Activated CD8-positive, alpha-beta T cell treated with anti-CD3 and anti-CD28 coated beads for 36 hours (primary cell): ENCODE results near the gene ARMH3. TPM values are rescaled to one million over a fixed set of nuclear protein-coding genes. Genes with fewer than 3 reads are reported as not detected.

ENCODE experiments used
- ATAC-seq: fragments of 200-7000 bp; cut with Tn5 transposase; one replicate; pipeline ENCODE4 v1.10.0; 2021; ENCODE audit warnings: mild to moderate bottlenecking, moderate library complexity
- CTCF ChIA-PET: fragments of 350-600 bp; sonication (Branson Sonifier 250); formaldehyde crosslinking; loops from one replicate; lab custom pipeline; 2021; ENCODE audit warnings: antibody characterized with exemption; lab: Charles Lee
- POLR2A ChIA-PET: fragments of 350-600 bp; sonication (Branson Sonifier 250); formaldehyde crosslinking; loops from one replicate; lab custom pipeline; 2021; ENCODE audit warnings: antibody characterized with exemption; lab: Charles Lee
- DNase-seq: peaks from one replicate; pipeline ENCODE4 v3.0.0-alpha.2; 2020
- H3K27ac Mint-ChIP-seq: one replicate; pipeline ENCODE4 v1.8.0; 2021; ENCODE audit warnings: mild to moderate bottlenecking, mixed read lengths
- H3K27me3 Mint-ChIP-seq: one replicate; pipeline ENCODE4 v1.8.0; 2021; ENCODE audit warnings: mixed read lengths
- H3K36me3 Mint-ChIP-seq: one replicate; pipeline ENCODE4 v1.8.0; 2021; ENCODE audit warnings: low read depth, mixed read lengths
- H3K4me1 Mint-ChIP-seq: one replicate; pipeline ENCODE4 v1.8.0; 2021; ENCODE audit warnings: low read depth, mixed read lengths
- H3K4me3 Mint-ChIP-seq: one replicate; pipeline ENCODE4 v1.8.0; 2021; ENCODE audit warnings: mild to moderate bottlenecking, moderate library complexity, mixed read lengths
- H3K9me3 Mint-ChIP-seq: one replicate; pipeline ENCODE4 v1.8.0; 2021; ENCODE audit warnings: mixed read lengths
- intact Hi-C: fragments of 100-400 bp; cut with micrococcal nuclease; formaldehyde crosslinking; loops from one replicate; pipeline ENCODE4 v1.10.0; 2022
- total RNA-seq, 2 experiments: library from RNA; stranded (reverse); gene quantifications; one replicate each; pipeline ENCODE4 v1.2.3, GENCODE V29; 2021
- TF ChIP-seq, protein P1 (sequence below): fragments of 200-600 bp; IDR thresholded peaks from one replicate; pipeline ENCODE4 v1.8.0; 2022; ENCODE audit warnings: antibody characterized with exemption, mild to moderate bottlenecking

Gene ARMH3
- total RNA-seq, 2 experiments from 2014 or later = 16.2 to 18.4 TPM

DNA sequence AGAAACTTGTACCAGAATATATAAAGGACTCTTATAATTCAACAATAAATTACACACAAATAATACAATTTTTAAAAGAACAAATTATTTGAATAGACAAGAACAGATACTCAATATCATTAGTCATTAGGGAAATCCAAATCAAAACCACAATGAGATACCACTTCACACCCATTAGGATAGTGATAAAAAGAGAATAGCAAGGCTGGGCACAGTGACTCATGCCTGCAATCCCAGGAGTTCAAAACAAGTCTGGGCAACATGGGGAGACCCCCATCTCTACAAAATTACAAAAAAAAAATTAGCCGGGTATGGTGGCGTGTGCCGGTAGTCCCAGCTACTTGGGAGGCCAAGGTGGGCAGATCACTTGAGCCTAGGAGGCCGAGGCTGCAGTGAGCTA, 160.2 kb downstream of the ARMH3 start:
- intact Hi-C loops = no loop called here
- TF ChIP-seq, protein P1, sequence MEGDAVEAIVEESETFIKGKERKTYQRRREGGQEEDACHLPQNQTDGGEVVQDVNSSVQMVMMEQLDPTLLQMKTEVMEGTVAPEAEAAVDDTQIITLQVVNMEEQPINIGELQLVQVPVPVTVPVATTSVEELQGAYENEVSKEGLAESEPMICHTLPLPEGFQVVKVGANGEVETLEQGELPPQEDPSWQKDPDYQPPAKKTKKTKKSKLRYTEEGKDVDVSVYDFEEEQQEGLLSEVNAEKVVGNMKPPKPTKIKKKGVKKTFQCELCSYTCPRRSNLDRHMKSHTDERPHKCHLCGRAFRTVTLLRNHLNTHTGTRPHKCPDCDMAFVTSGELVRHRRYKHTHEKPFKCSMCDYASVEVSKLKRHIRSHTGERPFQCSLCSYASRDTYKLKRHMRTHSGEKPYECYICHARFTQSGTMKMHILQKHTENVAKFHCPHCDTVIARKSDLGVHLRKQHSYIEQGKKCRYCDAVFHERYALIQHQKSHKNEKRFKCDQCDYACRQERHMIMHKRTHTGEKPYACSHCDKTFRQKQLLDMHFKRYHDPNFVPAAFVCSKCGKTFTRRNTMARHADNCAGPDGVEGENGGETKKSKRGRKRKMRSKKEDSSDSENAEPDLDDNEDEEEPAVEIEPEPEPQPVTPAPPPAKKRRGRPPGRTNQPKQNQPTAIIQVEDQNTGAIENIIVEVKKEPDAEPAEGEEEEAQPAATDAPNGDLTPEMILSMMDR = no peak
- Mint-ChIP-seq H3K9me3 (no peaks in the 10 kb centered on the region), H3K4me1 (peaks cover 12% of the 10 kb centered on the region), H3K36me3 (peaks cover 2% of the 10 kb centered on the region), H3K27ac (no peak overlapping the region), H3K27me3 (no peaks in the 10 kb centered on the region), H3K4me3 (no peak overlapping the region)
- ChIA-PET CTCF (interaction anchor here (0.9 kb wide), 1 partner anchor 8 kb away, joined by 3 read pairs; no protein-coding TSS in a partner anchor), POLR2A (no interaction called here)
- DNase-seq (peak; percentile 16), ATAC-seq (no peak)

DNA sequence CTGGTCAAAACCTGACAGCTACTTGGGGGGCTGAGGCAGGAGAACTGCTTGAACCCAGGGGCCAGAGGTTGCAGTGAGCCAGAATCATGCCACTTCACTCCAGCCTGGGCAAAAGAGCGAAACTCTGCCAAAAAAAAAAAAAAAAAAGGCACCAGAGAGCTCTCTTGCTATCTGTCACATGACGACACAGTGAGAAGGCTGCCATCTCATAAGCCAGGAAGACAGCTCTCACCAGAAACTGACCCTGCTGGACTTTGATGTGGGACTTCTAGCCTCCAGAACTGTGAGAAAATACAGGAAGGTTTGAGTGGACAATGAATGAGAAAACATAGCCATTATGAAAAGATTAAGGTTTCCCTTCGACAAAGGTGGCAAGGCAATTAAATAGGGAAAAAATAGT, 161.2 kb downstream of the ARMH3 start:
- TF ChIP-seq, protein P1 = no peak
- ChIA-PET CTCF (no interaction called here), POLR2A (no interaction called here)
- no peaks in the 10 kb centered on the region for H3K27me3 Mint-ChIP-seq
- DNase-seq = no peak
- intact Hi-C loops = no loop called here
- no peak for ATAC-seq
- peaks cover 2% of the 10 kb centered on the region for H3K36me3 Mint-ChIP-seq
- no peak overlapping the region for H3K27ac Mint-ChIP-seq
- no peak overlapping the region for H3K4me3 Mint-ChIP-seq
- no peaks in the 10 kb centered on the region for H3K9me3 Mint-ChIP-seq
- peaks cover 12% of the 10 kb centered on the region for H3K4me1 Mint-ChIP-seq

DNA sequence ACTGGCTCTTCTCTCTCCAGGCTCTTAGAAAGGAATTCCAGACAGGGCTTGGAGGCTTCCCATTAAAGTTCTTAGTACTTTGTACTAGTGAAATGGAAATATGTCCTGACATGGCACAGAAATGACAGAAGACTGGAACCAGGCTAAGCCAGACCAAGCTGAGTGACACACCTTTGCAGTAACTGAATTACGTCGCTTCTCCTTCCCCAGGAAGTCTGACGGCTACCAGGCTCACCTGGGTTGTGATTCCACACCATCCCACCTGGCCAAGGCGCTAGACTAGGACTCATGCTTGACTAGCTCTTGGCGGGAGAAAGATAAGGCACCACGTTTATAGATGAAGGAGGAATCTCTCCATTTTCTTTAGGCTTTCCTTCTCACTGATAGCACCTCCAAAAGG, 161.7 kb downstream of the ARMH3 start:
- DNase-seq (no peak), ATAC-seq (no peak)
- Mint-ChIP-seq H3K27me3 (no peaks in the 10 kb centered on the region), H3K9me3 (no peaks in the 10 kb centered on the region), H3K36me3 (peaks cover 2% of the 10 kb centered on the region), H3K4me3 (no peak overlapping the region), H3K27ac (no peak overlapping the region), H3K4me1 (peaks cover 12% of the 10 kb centered on the region)
- TF ChIP-seq, protein P1 = no peak
- intact Hi-C loops = no loop called here
- ChIA-PET POLR2A (no interaction called here), CTCF (interaction anchor here (6.9 kb wide), 1 partner anchor 114 kb away, joined by 92 read pairs; no protein-coding TSS in a partner anchor)

DNA sequence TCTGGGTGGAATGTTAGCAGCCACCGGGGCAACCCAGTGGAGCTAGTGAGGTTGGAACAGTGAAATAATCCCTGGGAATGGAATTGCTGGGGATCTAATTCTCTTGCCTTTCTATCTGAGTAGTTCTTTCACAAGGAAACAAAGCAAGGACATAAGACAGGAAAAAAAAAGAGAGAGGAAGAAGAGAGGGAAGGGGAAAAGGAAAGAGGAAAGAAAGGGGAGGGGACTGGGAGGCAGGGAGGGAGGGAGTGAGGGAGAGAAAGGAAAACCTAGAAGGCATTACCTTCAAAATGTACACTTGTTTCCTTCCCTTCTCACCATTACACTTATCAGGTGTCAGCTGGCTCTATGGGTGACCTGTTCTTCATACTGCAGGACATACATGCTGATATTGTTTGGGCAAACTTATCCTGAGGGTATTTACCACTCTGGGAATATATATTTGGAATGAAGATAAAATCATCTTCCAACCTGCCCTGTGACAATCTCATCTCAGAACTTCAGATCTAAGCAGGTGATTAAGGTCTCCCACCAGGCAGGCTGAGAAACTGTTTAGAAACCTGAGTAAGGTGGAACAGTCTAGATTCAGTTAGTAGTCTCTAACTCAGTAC, 162.4 kb downstream of the ARMH3 start:
- Mint-ChIP-seq H3K27me3 (no peaks in the 10 kb centered on the region), H3K4me3 (no peak overlapping the region), H3K27ac (no peak overlapping the region), H3K9me3 (no peaks in the 10 kb centered on the region), H3K4me1 (peaks cover 12% of the 10 kb centered on the region), H3K36me3 (peaks cover 2% of the 10 kb centered on the region)
- TF ChIP-seq, protein P1 = no peak
- intact Hi-C loops = no loop called here
- CTCF ChIA-PET = interaction anchor here (1.4 to 6.9 kb wide), 3 partner anchors 13 to 115 kb away, joined by 5 to 92 read pairs (median 11); no protein-coding TSS in a partner anchor
- DNase-seq (no peak), ATAC-seq (no peak)
- POLR2A ChIA-PET = no interaction called here

DNA sequence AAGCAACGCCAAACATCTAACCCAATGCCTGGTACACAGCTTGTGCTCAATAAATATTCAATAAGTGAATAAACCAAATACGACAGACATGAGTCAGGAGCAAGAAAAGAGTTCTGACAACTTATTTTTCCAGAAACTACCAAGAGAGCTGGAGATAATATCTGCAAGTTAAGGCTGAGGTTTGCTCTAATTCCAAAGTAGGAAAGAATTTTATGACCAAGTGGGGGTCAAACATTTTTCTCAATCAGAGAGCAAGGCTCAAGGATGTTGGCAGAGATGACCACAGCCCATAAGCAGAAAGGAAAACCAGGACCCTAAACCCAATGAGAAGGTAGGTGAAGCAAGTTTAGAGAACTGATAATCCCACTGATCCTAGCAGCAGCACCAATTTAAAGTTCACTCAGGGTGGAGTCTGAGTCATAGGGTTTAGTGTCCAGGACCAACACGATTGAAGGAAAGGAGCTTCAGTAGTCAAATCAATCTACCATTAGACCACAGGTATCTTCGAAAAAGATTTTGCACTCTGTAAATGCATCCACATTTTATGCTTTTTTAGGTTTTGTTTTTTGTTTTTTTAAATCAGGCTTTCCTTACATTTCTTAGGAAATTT, 163.1 kb downstream of the ARMH3 start:
- ATAC-seq (no peak), DNase-seq (no peak)
- Mint-ChIP-seq H3K27ac (no peak overlapping the region), H3K9me3 (no peaks in the 10 kb centered on the region), H3K4me3 (no peak overlapping the region), H3K27me3 (no peaks in the 10 kb centered on the region), H3K4me1 (peaks cover 12% of the 10 kb centered on the region), H3K36me3 (peaks cover 2% of the 10 kb centered on the region)
- ChIA-PET CTCF (interaction anchor here (0.7 to 6.9 kb wide), 7 partner anchors 12 to 180 kb away, joined by 3 to 92 read pairs (median 4); no protein-coding TSS in a partner anchor), POLR2A (no interaction called here)
- TF ChIP-seq, protein P1 = no peak
- intact Hi-C loops = no loop called here
